GM12878 (cell line): Measurements from ENCODE around the gene PADI2.

ENCODE experiments used
- FOXM1 ChIP-seq: IDR thresholded peaks from 2 replicates; pipeline ENCODE4 v1.6.1; 2012; ENCODE audit warnings: low read depth, mild to moderate bottlenecking, inconsistent platforms, low read length, moderate library complexity
- POLR2AphosphoS5 ChIP-seq: IDR thresholded peaks from 2 replicates; pipeline ENCODE4 v1.6.1; 2011; ENCODE audit warnings: mild to moderate bottlenecking, low read length, inconsistent platforms

DNA sequence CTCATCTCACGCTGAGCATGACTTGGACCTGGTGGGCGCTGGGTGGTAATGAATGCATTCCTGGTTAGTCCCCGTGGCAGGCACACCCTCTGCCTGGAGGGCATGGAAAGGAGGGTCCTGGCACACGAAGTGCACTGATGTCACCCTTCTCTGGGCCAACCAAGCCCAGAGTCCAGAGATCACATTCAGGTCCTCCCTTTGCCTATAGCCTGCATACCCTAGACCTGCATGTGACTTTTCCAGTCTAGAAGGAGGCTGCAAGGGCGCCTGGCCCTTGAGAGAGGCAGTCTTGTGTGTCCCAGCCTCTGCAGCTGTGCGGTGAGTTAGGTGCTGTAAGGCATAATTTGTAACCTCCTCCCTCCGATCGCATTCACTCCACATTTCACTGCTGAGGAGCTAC, 22.1 kb downstream of the PADI2 start:
- TF ChIP-seq POLR2AphosphoS5 (no peak), FOXM1 (no peak)
